ENCODE data around the gene ANTXR2.

ANTXR2 gene

GRCh38 chr4:80033581-80033980 is 39.4 kb downstream of the ANTXR2 start:
- Histone ChIP-seq H3K4me1 (ENCODE audit: low read length) (peaks cover 5% of the 10 kb centered on the region; the same call in 1 of the 2 replicates), H3K4me3 (ENCODE audit: low read length) (no peak overlapping the region), H2AFZ (ENCODE audit: low read length) (no peak overlapping the region), H3F3A (ENCODE audit: insufficient read depth, low read length) (no peaks in the 10 kb centered on the region), H3K27me3 (replicated peaks; ENCODE audit: insufficient read depth, low read length) (no peaks in the 10 kb centered on the region), H3K36me3 (replicated peaks; ENCODE audit: insufficient read depth, low read length) (no peaks in the 10 kb centered on the region), H3K9me3 (replicated peaks; ENCODE audit: insufficient read depth, low read length) (no peaks in the 10 kb centered on the region), H3K9ac (ENCODE audit: low read length) (no peak overlapping the region), H3K79me2 (ENCODE audit: low read length) (no peaks in the 10 kb centered on the region), H4K20me1 (ENCODE audit: insufficient read depth, low read length) (no peaks in the 10 kb centered on the region), H3K27ac (ENCODE audit: low read length) (no peak overlapping the region), H3K9me2 (replicated peaks; ENCODE audit: insufficient read depth, low read length) (no peaks in the 10 kb centered on the region), H3K4me2 (ENCODE audit: low read depth, low read length) (no peak overlapping the region)
- DNase-seq = no peak
- TF ChIP-seq EZH2 (optimal IDR thresholded peaks at IDR 0.05; ENCODE audit: low read depth, low read length) = no peak
- no peak for TF ChIP-seq EZH2phosphoT487 (IDR thresholded peaks at IDR 0.05; ENCODE audit: low read length)
- TF ChIP-seq, protein P1, sequence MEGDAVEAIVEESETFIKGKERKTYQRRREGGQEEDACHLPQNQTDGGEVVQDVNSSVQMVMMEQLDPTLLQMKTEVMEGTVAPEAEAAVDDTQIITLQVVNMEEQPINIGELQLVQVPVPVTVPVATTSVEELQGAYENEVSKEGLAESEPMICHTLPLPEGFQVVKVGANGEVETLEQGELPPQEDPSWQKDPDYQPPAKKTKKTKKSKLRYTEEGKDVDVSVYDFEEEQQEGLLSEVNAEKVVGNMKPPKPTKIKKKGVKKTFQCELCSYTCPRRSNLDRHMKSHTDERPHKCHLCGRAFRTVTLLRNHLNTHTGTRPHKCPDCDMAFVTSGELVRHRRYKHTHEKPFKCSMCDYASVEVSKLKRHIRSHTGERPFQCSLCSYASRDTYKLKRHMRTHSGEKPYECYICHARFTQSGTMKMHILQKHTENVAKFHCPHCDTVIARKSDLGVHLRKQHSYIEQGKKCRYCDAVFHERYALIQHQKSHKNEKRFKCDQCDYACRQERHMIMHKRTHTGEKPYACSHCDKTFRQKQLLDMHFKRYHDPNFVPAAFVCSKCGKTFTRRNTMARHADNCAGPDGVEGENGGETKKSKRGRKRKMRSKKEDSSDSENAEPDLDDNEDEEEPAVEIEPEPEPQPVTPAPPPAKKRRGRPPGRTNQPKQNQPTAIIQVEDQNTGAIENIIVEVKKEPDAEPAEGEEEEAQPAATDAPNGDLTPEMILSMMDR (IDR thresholded peaks at IDR 0.05; ENCODE audit: low read length) = no peak

DNA sequence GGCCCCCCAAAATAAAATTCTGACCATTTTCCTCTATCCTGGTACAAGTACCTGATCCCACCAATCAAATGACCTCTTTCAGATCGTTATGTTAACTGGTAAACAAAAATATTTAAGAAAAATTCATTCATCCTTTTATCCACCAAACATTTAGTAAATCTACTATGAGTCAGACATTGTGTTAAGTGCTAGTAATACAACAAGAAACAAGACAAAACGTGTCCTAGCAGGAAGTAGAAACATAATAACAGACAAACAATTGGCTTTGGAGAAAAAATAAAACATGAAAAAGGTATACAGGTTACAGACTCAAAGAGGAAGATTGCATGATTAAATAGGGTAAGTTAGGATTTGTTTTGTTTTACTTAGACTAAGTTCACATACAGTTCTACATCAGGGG is 43.7 kb downstream of the ANTXR2 start:
- Histone ChIP-seq H3K9ac (ENCODE audit: low read length) (no peak overlapping the region), H2AFZ (ENCODE audit: low read length) (no peak overlapping the region), H3F3A (ENCODE audit: insufficient read depth, low read length) (no peaks in the 10 kb centered on the region), H3K4me3 (ENCODE audit: low read length) (no peak overlapping the region), H3K4me2 (ENCODE audit: low read depth, low read length) (no peak overlapping the region), H3K27me3 (replicated peaks; ENCODE audit: insufficient read depth, low read length) (no peaks in the 10 kb centered on the region), H3K36me3 (replicated peaks; ENCODE audit: insufficient read depth, low read length) (no peaks in the 10 kb centered on the region), H3K79me2 (ENCODE audit: low read length) (no peaks in the 10 kb centered on the region), H3K4me1 (ENCODE audit: low read length) (no peaks in the 10 kb centered on the region), H3K9me2 (replicated peaks; ENCODE audit: insufficient read depth, low read length) (no peaks in the 10 kb centered on the region), H3K27ac (ENCODE audit: low read length) (no peak overlapping the region), H3K9me3 (replicated peaks; ENCODE audit: insufficient read depth, low read length) (no peaks in the 10 kb centered on the region), H4K20me1 (ENCODE audit: insufficient read depth, low read length) (no peaks in the 10 kb centered on the region)
- TF ChIP-seq EZH2 (optimal IDR thresholded peaks at IDR 0.05; ENCODE audit: low read depth, low read length) (no peak), EZH2phosphoT487 (IDR thresholded peaks at IDR 0.05; ENCODE audit: low read length) (no peak)
- TF ChIP-seq, protein P1 (IDR thresholded peaks at IDR 0.05; ENCODE audit: low read length) = no peak
- DNase-seq = no peak

DNA sequence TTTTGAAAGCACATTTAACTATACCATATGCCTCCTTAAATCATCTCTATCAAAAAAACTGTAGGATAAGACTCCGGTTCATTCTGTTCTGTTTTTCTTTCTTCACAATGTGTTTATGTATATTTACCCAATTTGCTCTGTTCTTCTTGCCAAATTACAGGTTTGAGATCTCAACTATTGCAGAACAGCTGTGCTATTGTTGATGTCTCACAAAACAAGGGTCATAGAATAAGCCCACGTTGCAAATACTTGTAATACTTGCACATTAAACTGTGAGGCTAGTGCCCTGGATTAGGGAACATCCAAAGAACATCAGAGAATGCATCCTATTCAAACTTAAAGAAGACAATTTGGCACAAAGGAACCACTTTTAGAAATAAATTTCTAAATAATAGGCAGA is 45.4 kb downstream of the ANTXR2 start:
- H3F3A ChIP-seq (ENCODE audit: insufficient read depth, low read length) = no peaks in the 10 kb centered on the region
- H4K20me1 ChIP-seq (ENCODE audit: insufficient read depth, low read length) = no peaks in the 10 kb centered on the region
- no peaks in the 10 kb centered on the region for H3K36me3 ChIP-seq (replicated peaks; ENCODE audit: insufficient read depth, low read length)
- no peak overlapping the region for H3K4me3 ChIP-seq (ENCODE audit: low read length)
- no peak overlapping the region for H3K9ac ChIP-seq (ENCODE audit: low read length)
- H3K79me2 ChIP-seq (ENCODE audit: low read length) = no peaks in the 10 kb centered on the region
- no peak for TF ChIP-seq EZH2phosphoT487 (IDR thresholded peaks at IDR 0.05; ENCODE audit: low read length)
- TF ChIP-seq EZH2 (optimal IDR thresholded peaks at IDR 0.05; ENCODE audit: low read depth, low read length) = no peak
- TF ChIP-seq, protein P1 (IDR thresholded peaks at IDR 0.05; ENCODE audit: low read length) = no peak
- no peaks in the 10 kb centered on the region for H3K27me3 ChIP-seq (replicated peaks; ENCODE audit: insufficient read depth, low read length)
- no peaks in the 10 kb centered on the region for H3K9me3 ChIP-seq (replicated peaks; ENCODE audit: insufficient read depth, low read length)
- DNase-seq = no peak
- H3K27ac ChIP-seq (ENCODE audit: low read length) = no peak overlapping the region
- no peak overlapping the region for H3K4me2 ChIP-seq (ENCODE audit: low read depth, low read length)
- H3K9me2 ChIP-seq (replicated peaks; ENCODE audit: insufficient read depth, low read length) = no peaks in the 10 kb centered on the region
- H2AFZ ChIP-seq (ENCODE audit: low read length) = no peak overlapping the region
- H3K4me1 ChIP-seq (ENCODE audit: low read length) = no peaks in the 10 kb centered on the region

All from MM.1S (cell line).